Trophoblast cell (in vitro differentiated cells and primary cell): Measurements from ENCODE around the gene KLHL15.

Source experiments
- DNase-seq, 2 donors: peaks; one replicate each; pipeline ENCODE4 v3.0.0-alpha.2; 2016
- H2AFZ ChIP-seq: 2 replicates; pipeline ENCODE4 v1.6.1; 2013; ENCODE audit warnings: low read length, moderate library complexity, mild to moderate bottlenecking; ENCODE audit not compliant: insufficient read depth, poor library complexity
- H2AK5ac ChIP-seq: 2 replicates; pipeline ENCODE4 v1.6.1; 2013; ENCODE audit warnings: mild to moderate bottlenecking, low read length
- H2BK120ac ChIP-seq: 2 replicates; pipeline ENCODE4 v1.6.1; 2013; ENCODE audit warnings: low read length, mild to moderate bottlenecking, moderate library complexity; ENCODE audit not compliant: insufficient read depth, poor library complexity
- H2BK12ac ChIP-seq: 2 replicates; pipeline ENCODE4 v1.6.1; 2013; ENCODE audit warnings: mild to moderate bottlenecking, low read length, moderate library complexity
- H2BK5ac ChIP-seq: 2 replicates; pipeline ENCODE4 v1.6.1; 2013; ENCODE audit warnings: low read length, low read depth, moderate library complexity, mild to moderate bottlenecking; ENCODE audit not compliant: poor library complexity
- H3K14ac ChIP-seq: 2 replicates; pipeline ENCODE4 v1.6.1; 2013; ENCODE audit warnings: mild to moderate bottlenecking, low read length
- H3K18ac ChIP-seq: 2 replicates; pipeline ENCODE4 v1.6.1; 2013; ENCODE audit warnings: mild to moderate bottlenecking, low read length
- H3K23ac ChIP-seq: 2 replicates; pipeline ENCODE4 v1.6.1; 2013; ENCODE audit warnings: low read length
- H3K27ac ChIP-seq: 2 replicates; pipeline ENCODE4 v1.5.1; 2013; ENCODE audit warnings: low read depth, mild to moderate bottlenecking, inconsistent platforms, low read length, moderate library complexity
- H3K27me3 ChIP-seq: 2 replicates; pipeline ENCODE4 v1.6.1; 2013; ENCODE audit warnings: inconsistent platforms, mild to moderate bottlenecking, low read length, moderate library complexity; ENCODE audit not compliant: insufficient read depth
- H3K36me3 ChIP-seq, 2 experiments: 1 replicate in 1 of 2; 2 replicates in 1 of 2; pipeline ENCODE4 v1.6.1; 2013; ENCODE audit warnings: low read length in 2 of 2, mild to moderate bottlenecking in 2 of 2, moderate library complexity in 1 of 2; ENCODE audit not compliant: insufficient read depth in 2 of 2, control insufficient read depth in 1 of 2
- H3K4ac ChIP-seq: 2 replicates; pipeline ENCODE4 v1.6.1; 2013; ENCODE audit warnings: low read depth, mild to moderate bottlenecking, low read length, moderate library complexity
- H3K4me1 ChIP-seq, 2 experiments: 1 replicate in 1 of 2; 2 replicates in 1 of 2; pipeline ENCODE4 v1.6.1; 2013; ENCODE audit warnings: low read length in 2 of 2, mild to moderate bottlenecking in 2 of 2, moderate library complexity in 1 of 2; ENCODE audit not compliant: insufficient read depth in 2 of 2, control insufficient read depth in 1 of 2
- H3K4me2 ChIP-seq: 2 replicates; pipeline ENCODE4 v1.6.1; 2013; ENCODE audit warnings: inconsistent platforms, mild to moderate bottlenecking, low read length, moderate library complexity
- H3K4me3 ChIP-seq: 2 replicates; pipeline ENCODE4 v1.5.1; 2013; ENCODE audit warnings: mild to moderate bottlenecking, low read depth, low read length, inconsistent platforms
- H3K79me1 ChIP-seq: one replicate; pipeline ENCODE4 v1.6.1; 2013; ENCODE audit warnings: low read length
- H3K79me2 ChIP-seq: 2 replicates; pipeline ENCODE4 v1.6.1; 2013; ENCODE audit warnings: low read length, mild to moderate bottlenecking; ENCODE audit not compliant: control insufficient read depth, insufficient read depth, poor library complexity
- H3K9ac ChIP-seq: 2 replicates; pipeline ENCODE4 v1.6.1; 2013; ENCODE audit warnings: mild to moderate bottlenecking, low read length
- H3K9me3 ChIP-seq: 2 replicates; pipeline ENCODE4 v1.6.1; 2013; ENCODE audit warnings: low read depth, mild to moderate bottlenecking, control low read depth, inconsistent platforms, low read length; ENCODE audit not compliant: insufficient read depth
- H4K12ac ChIP-seq: 2 replicates; pipeline ENCODE4 v1.6.1; 2013; ENCODE audit warnings: low read depth, mild to moderate bottlenecking, low read length, moderate library complexity
- H4K8ac ChIP-seq: 2 replicates; pipeline ENCODE4 v1.6.1; 2013; ENCODE audit warnings: low read depth, mild to moderate bottlenecking, low read length, moderate library complexity
- H4K91ac ChIP-seq: one replicate; pipeline ENCODE4 v1.6.1; 2013; ENCODE audit warnings: low read depth, mild to moderate bottlenecking, low read length, moderate library complexity
- WGBS: extraction: QIAGEN DNeasy Blood & Tissue Kit; methylation state at CpG from one replicate; pipeline ENCODE4 v1.1.7; 2013; ENCODE audit warnings: missing lambda C conversion rate; ENCODE audit not compliant: insufficient read length, insufficient coverage; ENCODE audit errors: extremely low coverage; 5-methylcytosine and 5-hydroxymethylcytosine counted together

KLHL15 gene

GRCh38 chrX:23945206-23945605, 81.8 kb downstream of the KLHL15 start:
- Histone ChIP-seq H2BK12ac (no peak overlapping the region), H4K8ac (no peak overlapping the region), H2AK5ac (no peak overlapping the region), H2BK120ac (no peak overlapping the region), H4K12ac (no peak overlapping the region), H4K91ac (no peak overlapping the region), H3K4me3 (no peak overlapping the region), H3K9ac (no peak overlapping the region), H3K4ac (no peak overlapping the region), H3K36me3 (no peaks in the 10 kb centered on the region), H3K27ac (no peak overlapping the region), H3K14ac (no peak overlapping the region), H3K27me3 (no peaks in the 10 kb centered on the region), H3K23ac (no peak overlapping the region), H2AFZ (no peak overlapping the region), H3K9me3 (no peaks in the 10 kb centered on the region), H3K18ac (no peak overlapping the region), H3K79me1 (no peaks in the 10 kb centered on the region), H3K4me2 (no peak overlapping the region), H2BK5ac (no peak overlapping the region), H3K4me1 (no peaks in the 10 kb centered on the region), H3K79me2 (no peaks in the 10 kb centered on the region)
- no CpG with 5 or more reads among the region's 1 CpG for WGBS
- no peak for DNase-seq

- Histone ChIP-seq H3K14ac (no peak overlapping the region), H4K12ac (no peak overlapping the region), H3K79me2 (no peaks in the 10 kb centered on the region), H3K18ac (no peak overlapping the region), H3K9ac (no peak overlapping the region), H2AK5ac (no peak overlapping the region), H4K8ac (no peak overlapping the region), H2BK120ac (no peak overlapping the region), H3K27ac (no peak overlapping the region), H3K4ac (no peak overlapping the region), H4K91ac (no peak overlapping the region), H3K9me3 (no peaks in the 10 kb centered on the region), H3K4me2 (no peak overlapping the region), H2BK5ac (no peak overlapping the region), H2AFZ (no peak overlapping the region), H3K27me3 (no peaks in the 10 kb centered on the region), H2BK12ac (no peak overlapping the region), H3K23ac (no peak overlapping the region), H3K79me1 (no peaks in the 10 kb centered on the region), H3K36me3 (no peaks in the 10 kb centered on the region), H3K4me1 (no peaks in the 10 kb centered on the region), H3K4me3 (no peak overlapping the region)
- no CpG with 5 or more reads among the region's 1 CpG for WGBS
- no peak for DNase-seq
Observed at GRCh38 chrX:23944234-23944633, 82.8 kb downstream of the KLHL15 start.

- WGBS, result no CpG with 5 or more reads among the region's 1 CpG
Observed at GRCh38 chrX:23939203-23939602, 87.8 kb downstream of the KLHL15 start.

GRCh38 chrX:23938690-23939089, 88.3 kb downstream of the KLHL15 start:
- no peak for DNase-seq
- Histone ChIP-seq H2BK5ac (no peak overlapping the region), H3K4me1 (no peaks in the 10 kb centered on the region), H3K79me1 (no peaks in the 10 kb centered on the region), H3K36me3 (no peaks in the 10 kb centered on the region), H3K4me3 (no peak overlapping the region), H3K4ac (no peak overlapping the region), H3K18ac (no peak overlapping the region), H4K12ac (no peak overlapping the region), H3K27ac (no peak overlapping the region), H3K79me2 (no peaks in the 10 kb centered on the region), H2BK120ac (no peak overlapping the region), H3K9me3 (no peaks in the 10 kb centered on the region), H3K9ac (no peak overlapping the region), H4K8ac (no peak overlapping the region), H2BK12ac (no peak overlapping the region), H3K23ac (no peak overlapping the region), H3K4me2 (no peak overlapping the region), H4K91ac (no peak overlapping the region), H3K27me3 (no peaks in the 10 kb centered on the region), H3K14ac (no peak overlapping the region), H2AFZ (no peak overlapping the region), H2AK5ac (no peak overlapping the region)
- no CpG with 5 or more reads among the region's 1 CpG for WGBS

More at GRCh38 chrX:23939203-23939602, 87.8 kb downstream of the KLHL15 start:
- H3K79me1 ChIP-seq, result no peaks in the 10 kb centered on the region
- H3K9me3 ChIP-seq, result no peaks in the 10 kb centered on the region
- no peaks in the 10 kb centered on the region for H3K36me3 ChIP-seq
- no peak overlapping the region for H3K27ac ChIP-seq
- no peak overlapping the region for H4K91ac ChIP-seq
- no peaks in the 10 kb centered on the region for H3K79me2 ChIP-seq
- no peak overlapping the region for H3K4me2 ChIP-seq
- H4K12ac ChIP-seq, result no peak overlapping the region
- no peak overlapping the region for H3K4me3 ChIP-seq
- H3K27me3 ChIP-seq, result no peaks in the 10 kb centered on the region
- no peak for DNase-seq
- no peak overlapping the region for H2AFZ ChIP-seq
- no peak overlapping the region for H3K9ac ChIP-seq
- H3K23ac ChIP-seq, result no peak overlapping the region
- H3K4me1 ChIP-seq, result no peaks in the 10 kb centered on the region
- no peak overlapping the region for H3K4ac ChIP-seq
- no peak overlapping the region for H2BK12ac ChIP-seq
- H4K8ac ChIP-seq, result no peak overlapping the region
- no peak overlapping the region for H2AK5ac ChIP-seq
- H3K18ac ChIP-seq, result no peak overlapping the region
- H2BK5ac ChIP-seq, result no peak overlapping the region
- H2BK120ac ChIP-seq, result no peak overlapping the region
- no peak overlapping the region for H3K14ac ChIP-seq
